ENCODE results near the gene SORCS3.

The SORCS3 gene

GRCh38 chr10:105206616-105207015 lies 565.5 kb downstream of the SORCS3 start:
- no peak for DNase-seq

- no peak for DNase-seq
Measured at GRCh38 chr10:105207476-105207995, 566.4 kb downstream of the SORCS3 start.

DNA sequence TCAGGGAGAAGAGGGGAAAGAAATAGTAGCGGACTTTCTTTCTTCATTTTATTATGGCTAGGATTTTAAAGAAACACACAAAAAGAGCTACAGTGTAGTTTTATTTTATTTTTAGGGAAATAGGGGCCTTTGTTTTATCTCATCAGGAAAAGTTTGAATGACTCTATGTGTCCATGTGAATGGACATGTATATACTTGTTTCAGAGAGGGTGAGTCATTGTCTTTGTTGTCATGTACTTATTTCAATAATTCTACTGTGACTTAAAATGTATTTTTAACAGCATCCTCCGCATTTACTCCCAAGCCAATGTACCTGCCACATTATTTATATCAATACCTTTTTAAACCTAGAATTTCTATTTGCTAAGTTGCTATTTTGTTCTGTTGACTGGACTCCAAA lies 569.5 kb downstream of the SORCS3 start:
- no peak for DNase-seq

GRCh38 chr10:105237685-105238084 lies 596.6 kb downstream of the SORCS3 start:
- no peak for DNase-seq

GRCh38 chr10:105239311-105240219 lies 598.5 kb downstream of the SORCS3 start:
- DNase-seq = no peak

DNA sequence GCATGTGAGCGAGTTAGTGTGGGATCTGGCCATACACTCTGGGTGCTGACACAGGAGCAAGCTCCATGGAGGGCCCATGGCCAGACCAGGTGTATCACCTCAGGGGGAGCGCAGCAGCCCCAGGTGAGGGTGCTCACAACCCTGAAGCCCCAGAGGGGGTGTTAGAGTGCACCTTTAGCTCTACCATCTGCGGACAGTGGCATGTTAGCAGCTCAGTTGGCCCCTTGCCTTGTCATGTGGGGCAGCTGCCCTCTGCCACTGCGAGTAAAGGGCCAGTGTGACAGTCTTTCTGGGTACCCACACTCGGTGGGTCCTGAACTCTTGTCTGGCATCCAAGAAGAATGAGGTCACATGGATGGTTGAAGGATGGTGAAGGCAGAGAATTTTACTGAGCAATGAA lies 600.2 kb downstream of the SORCS3 start:
- DNase-seq = no peak

- no peak for DNase-seq
Measured at GRCh38 chr10:105243381-105243780, 602.3 kb downstream of the SORCS3 start.

GRCh38 chr10:105243825-105244224 lies 602.7 kb downstream of the SORCS3 start:
- no peak for DNase-seq

DNA sequence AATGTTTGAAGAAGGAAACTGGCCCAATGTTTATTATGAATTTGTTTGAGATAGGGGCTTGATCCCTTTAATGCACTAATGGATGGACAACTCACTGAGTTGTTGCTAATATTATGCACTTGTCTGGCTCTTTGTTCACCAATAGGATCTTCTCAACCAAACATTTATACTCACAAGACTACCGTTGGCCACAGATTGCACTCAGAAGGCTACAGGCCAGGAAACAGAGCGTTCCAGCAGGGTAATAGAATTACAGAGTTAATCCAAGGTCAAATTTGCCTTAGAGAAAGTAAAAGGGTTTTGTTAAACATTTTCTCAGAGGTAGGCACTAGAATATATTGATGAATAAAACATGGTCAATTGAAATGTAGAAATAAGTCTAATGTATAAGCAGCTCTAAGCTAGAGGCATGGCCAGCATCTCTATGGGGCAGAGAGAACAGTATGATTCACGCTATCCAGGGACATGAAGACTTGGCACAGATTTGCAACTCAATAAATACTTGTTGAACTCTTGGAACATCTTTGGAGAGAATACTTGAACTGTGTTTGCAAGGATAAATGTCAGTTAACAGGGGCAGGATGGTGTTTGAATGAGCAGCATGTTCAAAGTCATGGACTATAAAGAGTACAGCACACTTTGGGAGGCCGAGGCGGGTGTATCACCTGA lies 606.9 kb downstream of the SORCS3 start:
- DNase-seq = no peak

DNA sequence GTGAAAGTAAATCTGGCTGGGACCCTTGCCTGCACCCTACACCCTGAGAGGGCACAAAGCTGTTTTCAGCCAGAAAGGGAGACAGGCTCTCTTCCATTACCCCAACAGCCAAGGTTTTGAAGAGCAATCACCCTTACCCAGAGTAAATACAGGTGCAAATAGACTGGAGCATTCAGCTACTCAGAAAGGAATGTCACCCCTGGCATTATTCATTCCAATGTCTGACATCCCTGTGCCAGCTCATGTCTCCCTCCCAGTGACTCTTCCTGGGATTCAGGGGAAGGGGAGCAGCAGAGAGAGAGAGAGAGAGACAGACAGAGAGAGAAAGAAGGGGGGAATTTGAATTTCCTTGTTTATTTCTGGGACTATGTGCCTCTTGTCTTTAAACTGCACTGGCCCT lies 611.8 kb downstream of the SORCS3 start:
- no peak for DNase-seq

DNA sequence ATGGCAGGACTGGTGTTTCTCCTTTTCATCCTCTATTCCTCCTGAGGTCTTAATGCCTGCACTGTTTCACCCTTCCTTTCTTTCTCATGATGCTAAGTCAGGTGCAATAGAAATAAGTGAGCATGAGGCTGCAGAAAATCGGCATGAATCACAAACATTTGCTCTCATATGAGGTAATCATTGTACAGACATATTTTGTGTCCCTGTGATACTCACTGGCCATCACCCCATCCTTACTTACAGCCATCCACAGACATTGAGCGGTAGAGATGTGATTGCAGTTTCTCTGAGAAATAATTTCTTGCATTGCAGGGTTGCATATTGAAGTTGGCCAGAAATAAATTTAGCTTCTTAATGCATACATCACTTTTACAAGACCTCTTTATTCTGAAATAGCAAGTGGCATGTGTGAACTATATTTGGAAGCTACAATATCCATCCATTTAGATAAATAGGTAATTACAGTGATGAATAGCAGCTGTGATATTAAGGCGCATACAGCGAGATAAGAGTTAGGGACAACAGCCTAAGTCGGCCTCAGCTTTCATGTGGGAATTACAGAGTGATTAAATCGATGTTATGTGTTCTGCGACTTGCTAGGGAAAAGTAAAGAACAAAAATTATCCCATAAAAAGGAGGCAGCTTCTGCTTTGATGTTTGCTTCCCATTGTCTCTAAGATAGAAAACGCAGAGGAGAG lies 612.6 kb downstream of the SORCS3 start:
- DNase-seq = no peak

DNA sequence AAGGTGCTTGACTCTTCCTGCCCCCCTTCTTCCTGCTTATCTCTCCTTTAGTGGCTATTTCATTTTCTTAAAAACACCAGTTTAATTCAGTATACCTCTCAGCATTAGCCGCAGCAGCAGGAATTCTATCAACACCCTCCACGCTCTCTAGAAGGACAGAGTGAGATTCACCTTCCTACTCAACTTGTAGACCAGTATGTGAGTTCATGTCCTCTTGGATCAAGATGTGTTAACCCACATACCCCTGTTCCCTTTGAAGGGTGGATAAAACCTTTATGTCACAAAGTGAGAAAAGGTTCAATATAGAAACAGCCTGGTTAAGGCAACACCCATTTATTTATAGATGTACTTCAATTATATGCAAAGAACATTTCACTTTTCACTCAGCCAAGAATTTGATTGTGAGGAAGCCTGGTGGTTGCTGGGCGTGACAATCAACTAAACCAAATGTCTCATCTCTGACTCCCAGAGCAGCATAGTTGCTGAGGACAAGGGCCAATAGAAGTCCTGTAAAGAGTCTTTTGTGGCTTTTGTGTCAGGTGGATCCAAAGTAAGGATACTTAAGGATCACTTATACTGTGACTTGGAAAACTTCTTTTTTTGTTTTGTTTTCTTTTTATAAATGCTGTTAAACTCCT lies 617.1 kb downstream of the SORCS3 start:
- DNase-seq = no peak

- DNase-seq = no peak
Measured at GRCh38 chr10:105258674-105259065, 617.6 kb downstream of the SORCS3 start.

DNA sequence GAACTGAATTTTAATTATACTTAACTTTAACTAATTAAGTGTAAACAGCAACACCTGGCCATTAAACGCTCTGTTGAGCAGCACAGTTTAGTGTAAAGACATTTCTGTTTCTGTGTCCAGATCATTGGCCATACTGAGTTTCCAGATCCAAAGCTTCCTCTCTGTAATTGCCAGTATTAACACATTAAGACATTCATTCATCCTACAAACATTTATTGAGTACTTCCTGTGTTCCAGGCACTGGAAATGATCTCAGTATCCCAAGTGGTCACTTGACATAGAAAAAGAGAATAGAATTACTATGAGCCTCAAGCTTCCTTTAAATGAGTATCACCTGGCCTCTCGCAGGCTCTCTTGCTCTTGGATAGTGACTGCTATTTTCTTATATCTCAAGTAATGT lies 618.1 kb downstream of the SORCS3 start:
- no peak for DNase-seq

GRCh38 chr10:105262666-105263065 lies 621.6 kb downstream of the SORCS3 start:
- no peak for DNase-seq

DNA sequence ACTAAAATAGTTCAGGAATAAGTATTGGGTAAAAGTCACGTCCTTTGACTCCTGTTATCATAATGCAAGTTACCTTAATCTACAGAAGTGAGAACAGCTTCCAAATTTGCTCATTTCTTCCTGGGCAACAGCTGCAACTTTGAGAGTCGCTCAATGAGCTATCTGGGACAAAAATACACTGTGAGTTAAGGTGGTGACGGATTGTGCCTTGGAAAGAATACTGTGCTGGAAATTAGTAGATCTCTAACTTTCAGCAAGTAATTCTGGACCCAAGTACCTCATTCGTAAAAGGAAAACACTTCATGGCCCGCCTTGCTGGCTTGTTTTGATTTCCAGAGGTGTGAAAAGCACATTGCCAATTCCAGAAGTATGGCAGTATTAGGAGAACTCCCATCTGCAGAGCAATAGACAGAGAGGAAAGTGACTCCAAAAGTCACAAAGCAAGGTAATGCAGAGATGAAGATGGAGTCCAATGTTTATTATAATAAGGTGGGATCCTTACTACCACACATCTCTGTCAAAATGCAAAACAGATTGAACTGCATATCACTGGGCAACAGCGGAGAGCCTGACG lies 626.0 kb downstream of the SORCS3 start:
- DNase-seq = no peak

GRCh38 chr10:105268961-105269360 lies 627.9 kb downstream of the SORCS3 start:
- DNase-seq = no peak

DNA sequence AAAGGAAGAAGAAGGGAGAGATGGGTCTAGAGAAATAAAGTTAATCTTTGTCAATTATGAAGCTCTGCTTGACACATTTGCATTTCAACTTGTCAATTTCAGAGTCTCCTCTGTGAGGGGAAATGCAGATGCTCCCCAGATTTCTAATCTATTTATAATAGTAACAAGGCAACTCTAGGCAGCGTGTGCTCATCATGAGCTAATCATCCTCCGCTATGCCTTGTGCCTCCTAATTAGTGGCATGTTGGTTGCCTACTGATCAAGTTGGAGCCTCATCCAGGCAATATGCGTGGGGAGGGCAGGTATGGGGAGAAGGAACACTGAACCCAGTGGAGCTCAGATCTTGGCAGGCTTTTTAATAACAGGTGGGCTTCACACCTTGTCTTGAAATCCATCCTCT lies 628.6 kb downstream of the SORCS3 start:
- no peak for DNase-seq

GRCh38 chr10:105274556-105275070 lies 633.5 kb downstream of the SORCS3 start:
- no peak for DNase-seq

- no peak for DNase-seq
Measured at GRCh38 chr10:105278439-105278838, 637.3 kb downstream of the SORCS3 start.

- no peak for DNase-seq
Measured at GRCh38 chr10:105279101-105279500, 638.0 kb downstream of the SORCS3 start.

DNA sequence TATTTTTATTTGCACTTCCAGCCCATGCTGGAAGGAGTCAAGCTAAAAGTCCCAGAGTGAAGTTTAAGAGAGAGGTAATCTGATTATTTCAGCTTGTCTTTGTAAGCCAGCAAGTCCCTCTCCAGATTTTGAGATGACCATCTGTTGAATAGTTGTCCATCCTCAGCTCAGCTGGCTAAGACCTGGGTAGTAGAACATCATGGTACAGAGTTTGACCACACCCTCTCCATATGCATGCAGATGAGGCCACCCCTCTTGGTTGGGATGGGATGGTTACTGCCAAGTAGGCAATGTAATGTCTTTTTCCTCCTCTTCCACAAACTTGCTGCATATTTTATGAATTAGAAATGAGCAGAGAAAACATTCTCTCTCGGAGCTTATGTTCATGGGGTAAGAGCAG lies 639.8 kb downstream of the SORCS3 start:
- DNase-seq = no peak
